Brain microvascular endothelial cell (primary cell): ENCODE results near the gene AUTS2.

Experiments
- DNase-seq: peaks from one replicate; pipeline ENCODE4 v3.0.0-alpha.2; 2020
- H3K27ac ChIP-seq: fragments of 250-450 bp; sonication (Bioruptor Pico); 2 replicates; pipeline ENCODE4 v1.5.1; 2020; ENCODE audit warnings: mild to moderate bottlenecking, moderate library complexity
- H3K27me3 ChIP-seq: fragments of 250-450 bp; sonication (Bioruptor Pico); replicated peaks from 2 replicates; pipeline ENCODE4 v1.5.1; 2020; ENCODE audit warnings: mild to moderate bottlenecking
- H3K36me3 ChIP-seq: fragments of 250-450 bp; sonication (Bioruptor Pico); replicated peaks from 2 replicates; pipeline ENCODE4 v1.5.1; 2020; ENCODE audit warnings: mild to moderate bottlenecking
- H3K4me3 ChIP-seq: 2 replicates; pipeline ENCODE4 v1.5.1; 2011; ENCODE audit warnings: low read depth, mild to moderate bottlenecking, control low read depth, low read length, moderate library complexity
- in situ Hi-C: cut with HindIII; loops from 2 replicates; pipeline ENCODE4 v1.10.0; 2017; ENCODE audit warnings: low sequenced_read_pairs, low pct_ligation_motif_present
- TF ChIP-seq, protein P1 (sequence below): IDR thresholded peaks from 2 replicates; pipeline ENCODE4 v1.5.1; 2011; ENCODE audit warnings: low read depth, mild to moderate bottlenecking, moderate library complexity, low read length, control low read depth, inconsistent platforms; ENCODE audit errors: missing control alignments

The AUTS2 gene

DNA sequence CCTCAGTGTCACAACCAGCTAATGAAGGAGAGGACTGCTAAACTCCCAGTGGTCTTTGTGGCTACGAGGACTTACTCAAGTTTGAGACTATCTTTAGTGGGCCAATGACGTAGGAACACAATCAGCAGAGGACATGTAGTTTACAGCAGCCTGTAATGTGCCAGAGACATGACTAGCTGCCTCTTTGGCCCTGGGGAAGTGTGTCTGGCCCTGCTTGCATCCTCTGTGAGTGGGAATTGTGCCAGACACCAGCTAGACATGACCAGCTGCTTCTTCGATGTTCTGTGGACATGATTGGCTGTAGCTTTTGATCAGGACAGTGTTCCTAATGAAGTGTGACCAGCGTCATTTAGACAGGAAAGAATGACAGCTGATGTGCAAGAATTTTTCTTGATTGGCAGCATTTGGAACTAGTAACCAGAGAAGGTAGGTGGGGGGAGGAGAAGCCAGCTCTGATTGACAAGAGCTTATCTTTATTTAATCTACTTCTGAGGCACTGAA lies 141.7 kb downstream of the AUTS2 start:
- H3K27me3 ChIP-seq, result no peaks in the 10 kb centered on the region
- TF ChIP-seq, protein P1, sequence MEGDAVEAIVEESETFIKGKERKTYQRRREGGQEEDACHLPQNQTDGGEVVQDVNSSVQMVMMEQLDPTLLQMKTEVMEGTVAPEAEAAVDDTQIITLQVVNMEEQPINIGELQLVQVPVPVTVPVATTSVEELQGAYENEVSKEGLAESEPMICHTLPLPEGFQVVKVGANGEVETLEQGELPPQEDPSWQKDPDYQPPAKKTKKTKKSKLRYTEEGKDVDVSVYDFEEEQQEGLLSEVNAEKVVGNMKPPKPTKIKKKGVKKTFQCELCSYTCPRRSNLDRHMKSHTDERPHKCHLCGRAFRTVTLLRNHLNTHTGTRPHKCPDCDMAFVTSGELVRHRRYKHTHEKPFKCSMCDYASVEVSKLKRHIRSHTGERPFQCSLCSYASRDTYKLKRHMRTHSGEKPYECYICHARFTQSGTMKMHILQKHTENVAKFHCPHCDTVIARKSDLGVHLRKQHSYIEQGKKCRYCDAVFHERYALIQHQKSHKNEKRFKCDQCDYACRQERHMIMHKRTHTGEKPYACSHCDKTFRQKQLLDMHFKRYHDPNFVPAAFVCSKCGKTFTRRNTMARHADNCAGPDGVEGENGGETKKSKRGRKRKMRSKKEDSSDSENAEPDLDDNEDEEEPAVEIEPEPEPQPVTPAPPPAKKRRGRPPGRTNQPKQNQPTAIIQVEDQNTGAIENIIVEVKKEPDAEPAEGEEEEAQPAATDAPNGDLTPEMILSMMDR, result no peak
- in situ Hi-C loops, result no loop called here
- no peak overlapping the region for H3K27ac ChIP-seq
- no peak overlapping the region for H3K4me3 ChIP-seq
- DNase-seq, result no peak
- H3K36me3 ChIP-seq, result no peaks in the 10 kb centered on the region

DNA sequence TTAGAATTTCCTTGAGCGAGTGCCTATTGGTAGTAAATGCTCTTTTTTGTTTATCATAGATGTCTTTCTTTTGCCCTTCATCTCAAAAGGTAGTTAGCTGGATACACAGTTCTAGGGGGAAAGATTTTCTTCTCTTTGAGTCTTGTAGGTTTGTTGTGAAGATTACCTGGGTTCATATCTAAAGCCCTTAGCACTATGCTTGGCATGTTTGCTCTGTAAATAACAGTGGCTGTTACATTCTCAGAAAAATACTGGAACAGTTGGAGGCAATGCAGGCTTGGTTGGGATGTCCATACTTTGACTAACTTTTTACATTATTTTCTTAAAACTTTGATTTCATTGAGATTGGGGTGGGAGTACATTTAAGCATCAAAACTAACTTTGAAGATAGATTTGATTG lies 144.0 kb downstream of the AUTS2 start:
- no peak overlapping the region for H3K27ac ChIP-seq

DNA sequence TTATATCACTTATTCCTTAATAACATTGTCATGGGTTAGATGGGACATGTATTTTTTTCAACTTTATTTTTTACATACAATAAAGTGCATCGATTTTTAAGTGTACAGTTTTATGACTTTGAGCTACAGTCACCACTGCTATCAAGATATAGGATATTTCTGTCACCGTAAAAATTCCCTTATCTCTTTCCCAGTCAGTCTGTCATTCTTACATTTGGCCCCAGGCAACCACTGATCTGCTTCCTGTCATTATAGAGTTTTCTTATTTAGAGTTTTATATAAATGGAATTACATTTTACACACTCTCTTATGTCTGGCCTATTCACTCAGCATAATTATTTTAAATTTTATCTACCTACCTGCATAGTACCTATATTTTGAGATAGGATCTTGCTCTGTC lies 145.2 kb downstream of the AUTS2 start:
- in situ Hi-C loops, result no loop called here
- no peak overlapping the region for H3K4me3 ChIP-seq
- DNase-seq, result no peak
- H3K27ac ChIP-seq, result no peak overlapping the region
- no peaks in the 10 kb centered on the region for H3K36me3 ChIP-seq
- H3K27me3 ChIP-seq, result no peaks in the 10 kb centered on the region
- TF ChIP-seq, protein P1, result no peak

More for the DNA sequence above, 144.0 kb downstream of the AUTS2 start:
- in situ Hi-C loops, result no loop called here
- TF ChIP-seq, protein P1, result no peak
- Histone ChIP-seq H3K4me3 (no peak overlapping the region), H3K27me3 (no peaks in the 10 kb centered on the region), H3K36me3 (no peaks in the 10 kb centered on the region)
- DNase-seq, result no peak

DNA sequence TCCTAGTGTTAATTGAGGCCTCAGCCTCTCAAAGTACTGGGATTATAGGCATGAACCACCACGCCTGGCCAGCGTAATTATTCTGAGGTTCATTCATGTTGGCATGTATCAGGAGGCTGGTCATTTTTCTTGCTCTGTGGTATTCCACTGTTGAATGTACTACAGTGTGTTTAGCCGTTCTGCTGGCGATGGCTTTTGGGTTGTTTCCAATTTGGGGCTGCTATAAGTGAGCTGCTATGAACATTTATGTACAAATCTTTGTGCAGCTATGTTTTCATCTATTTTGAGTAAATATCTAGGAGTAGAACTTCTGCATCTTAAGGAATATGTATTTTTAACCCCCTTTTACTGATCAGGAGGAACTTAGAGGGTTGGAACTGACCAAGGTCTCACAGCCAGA lies 145.8 kb downstream of the AUTS2 start:
- TF ChIP-seq, protein P1, result no peak
- H3K4me3 ChIP-seq, result no peak overlapping the region
- H3K36me3 ChIP-seq, result no peaks in the 10 kb centered on the region
- in situ Hi-C loops, result no loop called here
- H3K27me3 ChIP-seq, result no peaks in the 10 kb centered on the region
- no peak overlapping the region for H3K27ac ChIP-seq
- DNase-seq, result no peak

DNA sequence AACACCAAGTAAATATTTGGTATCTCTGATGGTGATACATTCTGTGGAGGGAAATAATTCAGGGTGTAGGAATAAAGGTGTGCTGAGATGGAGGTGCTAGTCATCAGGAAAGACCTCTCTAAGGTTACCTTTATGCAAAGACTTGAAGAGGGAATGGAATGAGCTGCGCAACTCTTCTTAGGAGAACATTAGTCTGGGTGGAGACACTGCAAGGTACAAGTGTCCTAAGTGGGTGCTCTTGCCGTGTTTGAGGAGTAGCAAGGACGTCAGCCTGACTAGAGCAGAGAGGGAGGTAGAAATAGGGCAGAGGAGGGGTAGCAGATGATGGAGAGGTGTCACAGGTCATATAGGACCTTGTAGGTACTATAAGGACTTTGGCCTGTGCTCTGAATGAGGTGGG lies 148.1 kb downstream of the AUTS2 start:
- in situ Hi-C loops, result no loop called here
- Histone ChIP-seq H3K27me3 (no peaks in the 10 kb centered on the region), H3K27ac (no peak overlapping the region), H3K36me3 (no peaks in the 10 kb centered on the region), H3K4me3 (no peak overlapping the region)
- no peak for DNase-seq
- TF ChIP-seq, protein P1, result no peak

DNA sequence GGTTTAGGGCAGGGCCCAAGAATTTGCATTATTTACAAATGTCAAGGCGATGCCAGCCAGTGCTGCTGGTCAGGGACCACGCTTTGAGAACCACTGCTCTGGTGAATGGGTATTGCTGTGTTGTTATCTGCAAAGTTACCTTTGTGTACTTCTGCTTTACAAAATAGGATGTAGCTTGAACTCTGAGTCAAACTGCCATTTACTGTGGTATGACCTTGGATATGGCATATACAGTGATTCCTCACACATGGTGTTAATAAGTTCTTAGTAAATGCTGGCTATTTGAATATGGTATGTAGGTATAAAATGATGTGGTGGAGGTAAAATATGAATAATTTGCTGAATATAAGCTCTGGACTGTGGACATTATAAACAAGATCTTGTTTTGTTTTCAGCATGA lies 148.9 kb downstream of the AUTS2 start:
- H3K4me3 ChIP-seq, result no peak overlapping the region
- no peak for DNase-seq
- no peaks in the 10 kb centered on the region for H3K36me3 ChIP-seq
- TF ChIP-seq, protein P1, result no peak
- in situ Hi-C loops, result no loop called here
- no peaks in the 10 kb centered on the region for H3K27me3 ChIP-seq
- H3K27ac ChIP-seq, result no peak overlapping the region
